Stomach (tissue), 9 donors: ENCODE data around the gene MEPE. TPM values are rescaled to one million over a fixed set of nuclear protein-coding genes. Genes with fewer than 3 reads are reported as not detected.
A peak's percentile ranks its signal among the peaks of the same experiment; 100 is the strongest.

ENCODE experiments used
- DNase-seq, 2 donors: peaks; one replicate each; pipeline versions ENCODE4 v3.0.0 to v3.0.0-alpha.2; 2013 to 2019
- H3K27ac ChIP-seq, 5 donors: fragments of 200-600 bp in 4 of 5; sonication (generic) in 4 of 5; one replicate each; pipeline ENCODE4 v1.5.1; 2013 to 2019; ENCODE audit warnings: mild to moderate bottlenecking in 1 of 5, moderate library complexity in 1 of 5
- H3K27me3 ChIP-seq, 3 donors: fragments of 200-600 bp; sonication (generic); one replicate each; pipeline ENCODE4 v1.5.1; 2017 to 2019; ENCODE audit warnings: mixed run types in 1 of 3
- H3K36me3 ChIP-seq, 4 donors: fragments of 200-600 bp; sonication (generic); 1 replicate in 3 of 4; 2 replicates in 1 of 4; pipeline ENCODE4 v1.5.1; 2016 to 2019
- H3K4me1 ChIP-seq, 4 donors: fragments of 200-600 bp; sonication (generic); one replicate each; pipeline ENCODE4 v1.5.1; 2016 to 2019
- H3K4me3 ChIP-seq, 4 donors: fragments of 200-600 bp; sonication (generic) in 3 of 4; one replicate each; pipeline ENCODE4 v1.5.1; 2016 to 2019; ENCODE audit warnings: mild to moderate bottlenecking in 1 of 4
- H3K9me3 ChIP-seq, 4 donors: fragments of 200-600 bp; sonication (generic); one replicate each; pipeline ENCODE4 v1.5.1; 2016 to 2019
- CTCF ChIP-seq, 7 experiments: fragments of 450-650 bp in 4 of 7; fragments of 200-600 bp in 3 of 7; sonication (generic) in 3 of 7; IDR thresholded peaks; one replicate each; pipeline ENCODE4 v1.5.1; 2016 to 2019; ENCODE audit warnings: antibody characterized with exemption in 7 of 7, control low read depth in 2 of 7, mild to moderate bottlenecking in 1 of 7
- EP300 ChIP-seq: sonication (generic); formaldehyde crosslinking; IDR thresholded peaks from one replicate; pipeline ENCODE4 v1.6.1; 2017; ENCODE audit warnings: antibody characterized with exemption
- POLR2A ChIP-seq, 4 donors: fragments of 450-650 bp; IDR thresholded peaks; one replicate each; pipeline ENCODE4 v1.6.1; 2016; ENCODE audit warnings: antibody characterized with exemption in 4 of 4, control low read depth in 2 of 4, mild to moderate bottlenecking in 1 of 4, moderate library complexity in 1 of 4
- POLR2AphosphoS5 ChIP-seq, 3 donors: sonication (generic); formaldehyde crosslinking; IDR thresholded peaks; one replicate each; pipeline ENCODE4 v1.6.1; 2016; ENCODE audit warnings: antibody characterized with exemption in 3 of 3
- WGBS, 5 donors: extraction: QIAGEN DNeasy Blood & Tissue Kit in 3 of 5; methylation state at CpG; one replicate each; pipeline versions ENCODE4 v1.1.5 to v1.1.7; 2013 to 2018; 5-methylcytosine and 5-hydroxymethylcytosine counted together
- intact Hi-C: fragments of 100-400 bp; cut with DNase I; formaldehyde crosslinking; loops from one replicate; pipeline ENCODE4 v1.15.1; 2023; ENCODE audit warnings: low total_unique reads
- polyA plus RNA-seq, 3 donors: library from polyadenylated mRNA; stranded (reverse); fragments of 200-250 nt; gene quantifications; one replicate each; pipeline ENCODE4 v1.2.3, GENCODE V29; 2013
- total RNA-seq, 5 donors: library from RNA; depleted of rRNA; stranded (reverse); fragments of >200 nt; gene quantifications; one replicate each; pipeline versions ENCODE4 v1.1.0 to v1.2.3, GENCODE V29; 2014 to 2016
- donor health status: healthy with polysubstance abuse.
- donor health status: Bipolar disorder and iron deficiency.
- donor health status: healthy.

The MEPE gene
- total and polyA plus RNA-seq, 8 donors = not detected

DNA sequence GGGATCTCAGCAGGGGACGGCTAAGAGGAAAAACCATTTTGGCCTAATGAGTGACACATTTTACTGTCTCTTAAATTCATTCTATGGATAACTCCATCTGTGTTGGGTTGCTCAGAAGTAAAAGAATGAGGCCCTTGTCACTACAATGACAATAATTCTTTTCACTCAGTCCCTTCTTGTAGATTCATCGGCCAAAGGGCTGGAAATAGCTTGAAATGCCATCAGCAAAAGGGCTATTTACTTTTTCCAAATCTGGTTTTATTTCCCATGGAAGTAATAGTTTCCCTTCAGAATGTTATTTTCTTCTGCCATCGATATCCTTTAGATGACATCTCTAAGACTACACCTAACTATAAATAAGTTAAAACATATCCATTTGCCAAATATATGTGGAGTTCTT lies 7.4 kb downstream of the MEPE start:
- H3K27ac ChIP-seq = no peak overlapping the region
- H3K27me3 ChIP-seq = peaks cover 0 to 7% (median 0%) of the 10 kb centered on the region in 3 donors
- intact Hi-C loops = no loop called here
- DNase-seq = no peak
- TF ChIP-seq CTCF (IDR thresholded peaks at IDR 0.05) (no peak), EP300 (no peak)
- no peaks in the 10 kb centered on the region for H3K9me3 ChIP-seq
- no peak overlapping the region for H3K4me3 ChIP-seq
- H3K36me3 ChIP-seq = no peaks in the 10 kb centered on the region
- no peaks in the 10 kb centered on the region for H3K4me1 ChIP-seq
- 84 to 96% (median 91%) methylated on average over 3 of the region's 3 CpGs for WGBS, 5 donors

DNA sequence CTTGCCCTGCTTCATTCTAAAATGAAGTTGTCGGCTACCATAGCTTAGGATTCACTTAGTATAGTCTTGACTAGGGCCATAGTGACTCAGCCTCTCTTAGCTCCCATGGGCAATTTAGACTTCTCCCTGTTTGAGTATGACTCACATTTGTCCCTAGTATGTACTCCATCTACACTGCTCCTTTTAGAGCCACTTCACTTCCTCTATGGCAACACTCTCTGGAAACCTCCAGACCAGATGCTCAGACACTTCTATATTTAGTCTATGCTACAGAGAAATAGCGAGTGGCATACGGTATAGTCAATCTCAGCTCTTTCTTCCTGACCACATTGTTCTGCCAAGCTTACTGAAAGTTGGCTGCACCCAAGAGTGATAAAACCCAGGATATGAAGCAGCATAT lies 11.2 kb downstream of the MEPE start:
- peaks cover 0 to 12% (median 0%) of the 10 kb centered on the region in 3 donors for H3K27me3 ChIP-seq
- H3K36me3 ChIP-seq = no peaks in the 10 kb centered on the region
- peaks cover 0 to 5% (median 4%) of the 10 kb centered on the region in 4 donors for H3K4me1 ChIP-seq
- H3K9me3 ChIP-seq = no peaks in the 10 kb centered on the region
- H3K4me3 ChIP-seq = no peak overlapping the region
- no peak overlapping the region for H3K27ac ChIP-seq
- DNase-seq = peak in 1 of 2 donors; percentile 45
- intact Hi-C loops = no loop called here
- WGBS, 5 donors = 40 to 53% (median 45%) methylated on average over 3 of the region's 3 CpGs
- TF ChIP-seq CTCF (IDR thresholded peaks at IDR 0.05) (no peak), EP300 (no peak)

DNA sequence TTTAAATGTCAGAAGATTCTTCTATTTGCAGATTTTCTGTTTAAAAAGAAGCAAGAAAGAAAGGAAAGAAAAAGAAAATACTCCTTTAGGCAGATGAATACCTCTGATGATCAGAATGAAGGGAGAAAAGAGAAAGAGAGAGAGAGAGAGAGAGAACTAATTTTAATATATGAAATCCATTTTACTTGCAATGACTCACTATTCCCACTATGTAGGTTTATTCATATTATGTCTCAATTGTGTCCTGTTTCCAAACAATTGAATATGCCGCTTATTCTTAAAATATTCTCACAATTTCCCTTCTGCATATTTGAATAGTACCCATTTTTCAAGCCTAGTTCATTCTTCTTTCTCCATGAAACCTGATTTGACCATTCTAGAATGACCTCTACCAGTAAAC lies 11.7 kb downstream of the MEPE start:
- Histone ChIP-seq H3K4me1 (peaks cover 0 to 10% (median 7%) of the 10 kb centered on the region in 4 donors), H3K27ac (no peak overlapping the region), H3K4me3 (no peak overlapping the region), H3K9me3 (no peaks in the 10 kb centered on the region), H3K27me3 (peaks cover 0 to 12% (median 0%) of the 10 kb centered on the region in 3 donors), H3K36me3 (no peaks in the 10 kb centered on the region)
- TF ChIP-seq POLR2A (IDR thresholded peaks at IDR 0.05) = no peak
- no peak for TF ChIP-seq POLR2AphosphoS5 (IDR thresholded peaks at IDR 0.05)
- no peak for TF ChIP-seq CTCF (IDR thresholded peaks at IDR 0.05)
- no peak for TF ChIP-seq EP300
- no peak for DNase-seq
- intact Hi-C loops = no loop called here
- WGBS, 5 donors = 0 to 91% (median 91%) methylated on average over 1 of the region's 1 CpG

DNA sequence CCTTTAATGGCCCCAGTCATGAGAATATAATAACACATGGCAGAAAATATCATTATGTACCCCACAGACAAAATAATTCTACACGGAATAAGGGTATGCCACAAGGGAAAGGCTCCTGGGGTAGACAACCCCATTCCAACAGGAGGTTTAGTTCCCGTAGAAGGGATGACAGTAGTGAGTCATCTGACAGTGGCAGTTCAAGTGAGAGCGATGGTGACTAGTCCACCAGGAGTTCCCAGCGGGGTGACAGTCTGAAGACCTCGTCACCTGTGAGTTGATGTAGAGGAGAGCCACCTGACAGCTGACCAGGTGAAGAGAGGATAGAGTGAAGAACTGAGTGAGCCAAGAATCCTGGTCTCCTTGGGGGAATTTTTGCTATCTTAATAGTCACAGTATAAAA lies 13.5 kb downstream of the MEPE start:
- H3K9me3 ChIP-seq = no peaks in the 10 kb centered on the region
- TF ChIP-seq POLR2A (IDR thresholded peaks at IDR 0.05) (no peak), CTCF (IDR thresholded peaks at IDR 0.05) (no peak), EP300 (no peak), POLR2AphosphoS5 (IDR thresholded peaks at IDR 0.05) (no peak)
- WGBS, 5 donors = 91 to 95% (median 93%) methylated on average over 5 of the region's 5 CpGs
- no peak overlapping the region for H3K27ac ChIP-seq
- intact Hi-C loops = no loop called here
- H3K4me3 ChIP-seq = no peak overlapping the region
- peaks cover 0 to 12% (median 7%) of the 10 kb centered on the region in 4 donors for H3K4me1 ChIP-seq
- H3K27me3 ChIP-seq = peaks cover 0 to 5% (median 0%) of the 10 kb centered on the region in 3 donors
- H3K36me3 ChIP-seq = no peaks in the 10 kb centered on the region
- no peak for DNase-seq
